HG02798 (cell line): ENCODE data around the gene IL6R.
"Not testable (repeated sequence)": the region's sequence is repeated elsewhere in the genome, so short reads cannot be mapped to it uniquely, and the experiment has no call there.

Source experiments
- ATAC-seq: cut with Tn5 transposase; IDR thresholded peaks from one replicate; pipeline ENCODE4 v1.9.1; 2021; ENCODE audit warnings: mild to moderate bottlenecking; ENCODE audit not compliant: unreplicated experiment, poor library complexity

IL6R gene

DNA sequence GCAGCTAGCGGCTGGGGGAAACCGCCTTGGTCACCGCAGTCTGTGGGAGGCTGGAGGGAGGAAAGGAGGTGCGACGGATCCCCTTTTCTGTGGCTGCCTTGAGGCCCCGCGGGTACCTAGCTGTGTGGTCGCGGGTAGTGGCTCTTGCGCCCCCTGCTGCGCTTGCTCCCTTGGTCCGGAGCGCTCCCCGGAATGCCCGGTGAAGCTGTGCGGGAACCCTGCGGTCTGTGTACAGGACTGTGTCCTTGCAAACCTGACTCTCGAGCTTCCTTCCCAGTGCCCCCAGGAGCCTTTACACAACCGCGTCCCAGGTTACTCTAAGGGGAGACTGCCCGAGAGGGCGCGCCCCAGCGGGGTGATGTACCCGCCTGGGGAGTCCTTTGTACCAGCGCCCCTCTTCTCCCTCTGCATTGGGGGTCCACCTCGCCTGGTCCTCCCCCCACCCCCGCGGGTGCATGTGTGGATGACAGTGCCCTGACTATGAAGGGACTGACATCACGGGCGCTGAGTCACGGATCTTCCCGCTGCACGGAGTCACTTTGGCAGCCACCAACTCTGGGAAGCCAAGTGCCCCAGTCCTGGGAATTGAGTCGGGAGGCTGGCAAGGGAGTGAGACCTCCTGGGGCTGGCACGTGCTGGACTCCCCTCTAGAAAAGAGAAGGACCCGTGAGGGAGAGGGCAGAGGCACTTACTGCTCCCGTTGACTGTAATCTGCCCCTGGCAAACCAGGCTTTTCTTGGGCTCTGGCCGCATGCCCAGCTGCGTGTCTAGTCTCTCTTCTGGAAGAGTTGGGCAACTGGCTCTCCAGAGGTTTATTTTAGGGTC is 816 bp downstream of the IL6R start:
- peak; percentile 7 for ATAC-seq

GRCh38 chr1:154406572-154406879 is 1.4 kb downstream of the IL6R start:
- no peak for ATAC-seq

- no peak for ATAC-seq
These were observed 1.7 kb downstream of the IL6R start for GRCh38 chr1:154406886-154407197.

GRCh38 chr1:154407198-154408091 is 2.3 kb downstream of the IL6R start:
- ATAC-seq = no peak

GRCh38 chr1:154408174-154408777 is 3.1 kb downstream of the IL6R start:
- ATAC-seq = no peak

DNA sequence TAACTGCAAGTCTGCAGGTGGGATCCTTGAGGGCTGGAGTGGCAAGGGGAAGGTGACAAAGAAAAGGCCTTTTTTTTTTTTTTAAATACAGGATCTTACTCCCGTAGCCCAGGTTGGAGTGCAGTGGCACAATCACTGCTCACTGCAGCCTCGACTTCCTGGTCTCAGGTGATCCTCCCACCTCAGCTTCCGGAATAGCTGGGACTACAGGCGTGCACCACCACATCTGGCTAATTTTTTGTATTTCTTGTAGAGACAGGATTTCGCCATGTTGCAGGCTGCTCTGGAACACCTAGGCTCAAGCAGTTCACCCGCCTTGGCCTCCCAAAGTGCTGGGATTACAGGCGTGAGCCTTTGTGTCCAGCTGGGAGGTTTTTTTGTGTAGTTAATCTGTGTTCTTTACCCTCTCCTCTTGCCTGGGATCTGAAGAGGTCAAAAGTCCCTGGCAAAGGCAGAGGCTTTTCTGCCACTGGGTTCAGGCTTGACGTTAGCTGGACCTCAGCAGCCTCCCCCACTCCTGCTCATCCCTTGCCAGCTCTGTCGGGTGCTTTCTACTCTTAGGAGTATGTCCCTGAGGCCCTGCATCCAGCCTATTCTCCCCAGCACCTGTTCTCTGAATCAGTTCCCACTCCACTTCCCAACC is 5.2 kb downstream of the IL6R start:
- ATAC-seq = no peak

DNA sequence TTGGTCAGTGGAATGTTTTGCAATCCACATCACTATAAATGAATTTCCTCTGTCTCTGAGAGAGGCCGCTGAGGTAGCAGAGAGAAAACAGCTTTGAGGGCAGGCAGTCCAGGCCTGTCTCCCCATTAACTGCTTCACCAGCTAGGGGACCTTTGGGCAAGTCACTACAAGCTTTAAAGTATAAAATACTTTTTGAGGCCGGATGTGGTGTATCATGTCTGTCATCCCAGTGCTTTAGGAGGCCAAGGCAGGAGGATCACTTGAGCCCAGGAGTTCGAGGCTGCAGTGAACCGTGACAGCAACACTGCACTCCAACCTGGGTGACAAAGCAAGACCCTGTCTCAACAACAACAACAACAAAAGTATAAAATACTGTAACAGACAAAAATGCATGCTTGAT is 6.4 kb downstream of the IL6R start:
- no peak for ATAC-seq

DNA sequence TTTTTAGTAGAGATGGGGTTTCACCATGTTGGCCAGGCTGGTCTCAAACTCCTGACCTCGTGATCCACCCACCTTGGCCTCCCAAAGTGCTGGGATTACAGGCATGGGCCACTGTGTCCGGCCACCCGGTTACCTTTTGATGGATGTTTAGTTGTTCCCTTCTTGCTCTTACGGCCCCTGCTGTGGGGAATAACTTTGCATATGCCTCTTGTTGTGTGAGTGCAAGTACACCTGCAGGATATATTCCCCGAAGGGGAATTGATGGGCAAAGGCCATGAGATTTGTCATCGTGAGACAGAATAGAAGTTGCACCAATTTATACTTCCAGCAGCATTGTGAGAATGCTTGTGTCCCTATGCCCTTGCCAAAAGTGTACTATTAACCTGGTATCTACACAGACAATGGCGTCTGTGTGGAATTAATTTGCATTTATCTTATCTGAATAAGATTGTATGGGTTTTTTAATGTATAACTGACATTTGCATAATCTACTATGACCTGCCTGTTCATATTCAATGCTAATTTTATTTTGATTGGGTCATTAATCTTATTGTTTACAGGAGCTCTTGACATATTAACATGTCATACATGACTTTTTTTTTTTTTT is 8.1 kb downstream of the IL6R start:
- ATAC-seq = no peak

GRCh38 chr1:154414606-154415005 is 9.5 kb downstream of the IL6R start:
- no peak for ATAC-seq

DNA sequence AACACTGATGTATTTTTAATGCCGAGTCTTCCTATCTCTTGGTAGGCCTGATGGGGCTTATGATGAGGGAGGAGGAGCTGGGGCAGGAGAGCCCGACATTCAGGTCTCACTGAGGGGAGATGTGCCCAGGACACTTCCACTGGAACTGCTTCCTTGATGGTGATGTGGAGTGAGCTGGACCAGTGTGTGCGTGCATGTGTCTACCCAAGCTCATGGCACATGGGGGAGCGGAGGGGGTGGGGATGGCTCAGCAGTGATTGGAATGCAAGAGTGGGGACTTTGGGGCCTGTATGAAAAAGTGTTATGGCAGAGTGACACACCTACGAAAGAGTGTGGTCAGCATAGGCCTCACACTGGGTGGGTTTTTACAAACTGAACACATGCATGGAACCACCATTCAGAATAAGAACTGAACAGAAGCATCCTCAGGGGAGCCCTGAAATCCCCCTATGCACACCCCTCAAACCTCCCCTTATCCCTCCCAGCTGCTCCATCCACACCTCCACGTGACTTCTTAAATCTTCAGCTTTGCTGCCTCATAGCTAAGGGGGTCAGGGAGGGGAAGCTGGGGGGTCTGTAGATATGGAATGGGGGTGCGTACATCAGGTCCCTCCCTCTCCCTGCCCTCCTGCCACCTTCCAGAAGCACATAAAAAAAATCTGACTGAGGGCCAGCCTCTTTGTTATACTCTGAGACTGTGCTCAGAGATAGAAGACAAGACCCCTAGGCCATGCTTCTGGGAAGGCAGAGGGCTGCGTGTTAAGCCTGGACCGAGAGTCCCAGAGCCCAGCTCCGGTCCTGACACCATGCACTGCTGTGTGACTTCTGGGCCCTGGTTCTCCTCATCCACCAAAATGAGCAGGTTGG is 11.6 kb downstream of the IL6R start:
- ATAC-seq = no peak

GRCh38 chr1:154417338-154417608 is 12.1 kb downstream of the IL6R start:
- no peak for ATAC-seq

DNA sequence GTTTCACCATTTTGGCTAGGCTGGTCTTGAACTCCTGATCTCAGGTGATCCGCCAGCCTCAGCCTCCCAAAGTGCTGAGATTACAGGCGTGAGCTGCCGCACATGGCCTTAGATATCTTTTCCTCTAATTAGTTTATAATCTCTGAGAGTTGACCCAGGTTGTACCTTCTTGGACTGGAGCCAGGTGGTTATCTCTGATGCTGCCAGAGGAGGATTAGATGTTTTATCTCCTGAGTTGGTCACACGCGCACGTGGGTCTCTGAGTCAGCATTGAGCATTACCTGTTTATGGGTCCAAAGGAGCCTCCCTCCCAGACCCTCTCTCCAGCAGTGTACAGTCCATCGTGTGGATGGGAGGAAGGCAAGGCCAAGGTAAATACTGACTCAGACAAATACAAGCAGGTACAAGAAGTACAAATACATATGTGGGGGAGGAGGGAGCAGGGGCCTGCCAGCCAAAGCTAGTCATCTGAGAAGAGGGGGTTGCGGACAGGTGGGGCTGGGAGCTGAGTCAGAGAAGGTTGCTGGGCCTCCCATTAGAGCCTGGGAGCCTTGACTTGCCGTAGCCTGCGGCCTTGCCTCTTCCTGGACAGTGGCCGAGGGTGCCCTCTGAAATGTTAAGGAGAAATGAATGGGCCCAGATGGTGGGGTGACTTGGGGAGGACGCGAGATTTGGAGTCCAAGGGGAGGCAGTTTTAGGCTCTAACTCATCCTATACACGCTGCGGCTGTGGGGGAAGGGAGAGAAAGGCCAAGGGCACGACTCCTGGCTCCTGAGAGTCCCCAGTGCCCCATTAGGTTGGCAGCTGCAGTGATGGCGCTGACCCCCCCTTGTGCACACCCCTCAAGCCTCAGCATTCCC is 13.1 kb downstream of the IL6R start:
- ATAC-seq = no peak

DNA sequence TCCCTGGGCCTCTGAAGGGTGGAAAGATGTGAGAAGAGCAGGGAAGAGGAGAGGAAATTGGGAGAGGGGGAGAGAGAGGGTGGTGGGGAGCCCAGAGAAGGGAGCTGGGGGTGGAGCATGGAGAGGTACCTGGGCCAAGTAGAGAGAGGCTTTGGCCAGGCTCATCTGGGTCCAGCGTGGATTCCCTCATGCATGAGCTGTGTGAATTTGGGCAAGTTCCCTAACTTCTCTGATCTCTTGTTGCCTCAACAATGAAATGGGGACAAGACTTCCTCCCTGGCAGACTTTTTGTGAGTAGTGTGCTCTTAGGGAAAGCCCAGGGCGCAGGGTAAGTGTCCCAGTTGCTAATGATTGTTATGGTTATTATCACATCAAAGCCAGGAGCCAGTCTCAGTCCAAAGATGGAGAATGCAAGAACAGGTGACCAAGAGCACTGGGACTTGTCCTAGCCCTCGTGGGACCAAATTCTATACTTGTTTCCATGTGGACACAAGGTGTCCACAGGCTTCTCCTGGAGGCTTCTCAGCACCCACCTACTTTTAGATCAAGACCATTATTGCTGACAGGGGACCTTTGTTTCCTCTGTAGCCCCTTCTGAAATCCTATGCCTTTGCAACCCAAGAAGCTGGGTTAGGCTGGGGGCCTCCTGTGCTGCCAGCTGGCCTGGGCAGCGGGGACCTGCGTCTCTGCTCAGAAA is 13.9 kb downstream of the IL6R start:
- no peak for ATAC-seq

GRCh38 chr1:154419620-154420571 is 14.8 kb downstream of the IL6R start:
- ATAC-seq = no peak

- ATAC-seq = no peak
These were observed 16.1 kb downstream of the IL6R start for GRCh38 chr1:154420961-154421924.

GRCh38 chr1:154422049-154422448 is 16.9 kb downstream of the IL6R start:
- ATAC-seq = not testable (repeated sequence)
